ENCODE measurements around the gene CCL27.
"Not testable (repeated sequence)": the region's sequence is repeated elsewhere in the genome, so short reads cannot be mapped to it uniquely, and the experiment has no call there.

The CCL27 gene

GRCh38 chr9:34648673-34649072 is 13.8 kb downstream of the CCL27 start:
- DNase-seq, result no peak

- DNase-seq, result no peak
Observed at GRCh38 chr9:34647651-34648050, 14.8 kb downstream of the CCL27 start.

- no peak for DNase-seq
Observed at GRCh38 chr9:34647084-34647403, 15.4 kb downstream of the CCL27 start.

DNA sequence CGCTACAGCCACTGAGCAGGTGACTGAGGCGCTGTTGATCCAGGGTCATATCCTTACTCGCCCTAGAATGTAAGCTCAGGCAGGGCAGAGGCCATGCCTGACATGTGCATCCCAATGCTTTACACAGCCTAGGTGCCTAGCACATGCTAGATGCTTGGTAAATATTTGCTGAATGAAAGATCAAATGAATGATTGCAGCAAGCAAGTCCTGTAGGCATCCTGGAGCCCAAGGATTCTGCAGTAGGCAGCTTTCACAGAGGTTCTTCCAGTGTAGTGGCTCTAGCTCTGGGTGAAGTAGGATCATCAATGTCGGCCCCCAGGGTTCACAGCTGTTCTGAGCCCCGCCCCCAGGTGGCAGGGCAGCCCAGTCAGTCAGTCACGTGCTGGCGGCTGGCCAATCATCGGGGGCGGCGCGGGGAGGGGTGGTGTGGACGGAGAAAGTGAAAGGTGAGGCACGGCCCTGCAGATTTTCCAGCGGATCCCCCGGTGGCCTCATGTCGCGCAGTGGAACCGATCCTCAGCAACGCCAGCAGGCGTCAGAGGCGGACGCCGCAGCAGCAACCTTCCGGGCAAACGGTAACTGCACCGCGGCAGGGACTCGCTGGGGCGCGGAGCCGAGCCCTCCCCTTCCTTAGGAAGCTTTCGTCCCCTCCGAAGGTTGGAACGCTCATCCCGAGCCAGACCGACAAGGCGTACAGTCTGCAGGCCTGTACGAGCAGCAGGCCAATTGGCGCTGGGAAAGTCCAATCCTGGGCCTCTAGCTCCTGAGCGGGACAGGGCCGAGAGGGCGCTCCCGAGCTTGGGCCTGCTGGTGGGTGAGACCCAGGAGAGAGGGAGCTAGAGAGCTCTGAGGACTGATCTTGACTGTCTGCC is 16.0 kb downstream of the CCL27 start, which contains the start of gene GALT:
GALT (plus strand) TSS at position 465 of the 873 bp plus-strand sequence; CDS start at position 495, 30 bp downstream.
- peak; percentile 97 for DNase-seq

GRCh38 chr9:34644766-34645314 is 17.6 kb downstream of the CCL27 start:
- DNase-seq, result no peak

GRCh38 chr9:34642679-34643078 is 19.8 kb downstream of the CCL27 start:
- no peak for DNase-seq

GRCh38 chr9:34639322-34639721 is 23.1 kb downstream of the CCL27 start:
- not testable (repeated sequence) for DNase-seq

DNA sequence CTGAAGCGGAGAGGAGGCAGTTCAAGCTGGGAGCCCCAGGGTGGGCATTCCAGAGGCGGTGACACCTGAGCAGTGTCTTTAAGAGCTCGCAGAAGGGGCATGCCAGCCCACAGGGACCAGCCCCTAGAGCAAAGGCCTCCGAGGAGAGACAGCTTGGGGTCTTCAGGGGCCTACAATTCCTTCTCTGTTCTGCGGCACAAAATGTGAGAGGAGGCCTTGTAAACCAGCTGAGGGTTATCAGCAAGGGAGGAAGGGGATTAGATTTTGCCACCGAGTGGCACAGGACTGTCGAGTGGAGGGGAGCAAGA is 24.4 kb downstream of the CCL27 start:
- no peak for DNase-seq

DNA sequence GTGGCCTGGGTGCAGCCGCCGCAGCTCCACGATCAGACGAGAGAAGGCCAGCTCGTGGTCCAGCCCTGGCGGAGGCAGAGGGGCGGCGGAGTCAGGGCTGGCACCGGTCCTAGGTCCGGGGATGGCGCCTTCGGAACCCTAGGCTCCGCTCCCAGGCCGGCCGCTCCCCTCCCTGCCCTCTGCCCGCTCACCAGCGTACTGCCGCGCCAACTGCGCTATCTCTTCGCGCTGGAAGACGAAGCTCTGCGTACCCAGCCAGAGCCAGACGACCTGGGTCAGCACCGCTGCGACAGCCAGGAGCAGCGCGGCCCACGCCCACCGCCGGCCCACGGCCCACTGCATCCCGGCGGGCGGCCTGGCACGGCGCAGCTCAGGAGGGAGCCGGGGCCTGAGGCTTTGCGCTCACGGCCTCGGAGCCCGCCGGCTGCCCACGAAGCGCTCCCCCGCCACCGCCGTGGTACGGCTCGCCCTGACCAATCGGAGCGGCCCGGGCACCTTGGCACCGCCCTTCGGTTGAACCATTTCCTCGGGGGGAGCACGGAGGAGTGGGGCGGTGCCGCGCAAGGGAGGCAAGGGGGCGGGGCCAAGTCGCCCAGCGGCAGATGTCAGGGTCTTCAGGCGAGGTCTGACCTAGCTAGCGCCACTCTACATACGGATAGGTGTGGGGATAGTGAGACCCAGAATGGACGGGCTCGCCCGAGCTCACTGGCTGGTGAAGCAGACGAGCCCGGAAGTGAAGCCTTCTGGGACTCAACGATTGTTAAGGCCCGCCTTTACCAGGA is 24.9 kb downstream of the CCL27 start, which contains the start of gene SIGMAR1:
SIGMAR1 (minus strand) TSS at position 432 of the 782 bp plus-strand sequence; CDS start at position 342, 90 bp downstream.
- peak; percentile 90 for DNase-seq

- DNase-seq, result no peak
Observed at GRCh38 chr9:34636791-34637355, 25.6 kb downstream of the CCL27 start.

- DNase-seq, result no peak
Observed at GRCh38 chr9:34635556-34635955, 26.9 kb downstream of the CCL27 start.

DNA sequence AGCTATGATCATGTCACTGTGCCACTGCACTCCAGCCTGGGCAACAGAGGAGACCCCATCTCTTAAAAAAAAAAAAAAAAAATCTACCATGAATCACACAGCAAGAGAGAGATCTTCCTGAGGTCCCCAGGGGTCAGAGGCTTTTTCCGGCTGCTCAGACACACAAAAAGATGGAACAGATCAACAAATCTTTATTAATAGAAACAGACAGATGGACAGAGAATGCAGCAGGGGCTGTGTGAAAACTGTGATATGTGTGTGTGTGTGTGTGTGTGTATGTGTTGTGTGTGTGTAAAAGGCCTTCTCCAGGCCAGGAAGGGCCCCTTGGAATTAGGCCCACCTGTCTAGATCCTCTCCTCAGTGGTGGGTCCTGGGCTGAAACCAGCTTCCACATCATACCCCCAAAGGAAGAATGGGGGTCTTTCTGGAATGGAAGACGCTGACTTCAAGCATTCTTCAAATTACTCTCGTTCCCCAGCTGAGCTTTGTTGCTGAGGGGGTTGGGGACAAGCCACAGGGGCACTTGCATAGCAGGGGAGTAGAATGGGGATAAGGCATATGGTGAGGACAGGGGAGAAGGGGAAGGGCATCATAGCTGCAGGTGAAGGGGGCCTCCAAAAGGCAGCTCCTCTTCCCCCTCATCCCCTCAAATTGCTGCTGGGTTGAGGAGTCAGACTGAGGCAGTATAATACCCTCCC is 27.8 kb downstream of the CCL27 start:
- DNase-seq, result no peak

DNA sequence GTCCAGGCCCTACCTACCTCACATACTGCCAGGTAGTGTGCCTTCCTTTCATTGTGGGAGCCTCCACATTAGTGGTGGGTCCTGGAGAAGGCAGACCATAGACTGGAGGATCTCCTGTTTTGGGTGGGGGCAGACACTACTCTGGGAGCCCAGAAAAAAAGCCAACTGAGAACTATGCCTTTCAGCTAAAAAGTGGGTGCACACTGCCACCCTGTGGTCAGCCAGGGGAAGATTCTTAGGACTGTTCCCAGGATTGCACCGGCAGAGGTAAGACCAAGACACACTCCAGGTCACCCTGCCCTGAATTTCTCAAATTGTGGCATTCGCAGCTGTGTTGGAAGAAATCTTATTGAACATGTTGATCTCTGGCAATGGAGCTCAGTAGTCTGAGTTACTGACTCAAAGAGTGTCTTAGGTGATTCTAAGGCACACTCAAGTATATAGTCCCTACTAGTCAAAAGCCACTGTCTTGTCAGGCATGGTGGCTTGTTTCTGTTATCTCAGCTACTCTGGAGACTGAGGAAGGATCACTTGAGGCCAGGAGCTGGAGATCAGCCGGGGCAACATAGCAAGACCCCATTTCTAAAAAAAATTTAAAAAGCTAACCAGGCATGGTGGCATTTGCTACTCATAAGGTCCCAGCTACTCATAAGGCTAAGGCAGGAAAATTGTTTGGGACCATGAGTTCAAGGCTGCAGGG is 28.5 kb downstream of the CCL27 start:
- DNase-seq, result peak; percentile 59

GRCh38 chr9:34633166-34633565 is 29.3 kb downstream of the CCL27 start:
- no peak for DNase-seq

DNA sequence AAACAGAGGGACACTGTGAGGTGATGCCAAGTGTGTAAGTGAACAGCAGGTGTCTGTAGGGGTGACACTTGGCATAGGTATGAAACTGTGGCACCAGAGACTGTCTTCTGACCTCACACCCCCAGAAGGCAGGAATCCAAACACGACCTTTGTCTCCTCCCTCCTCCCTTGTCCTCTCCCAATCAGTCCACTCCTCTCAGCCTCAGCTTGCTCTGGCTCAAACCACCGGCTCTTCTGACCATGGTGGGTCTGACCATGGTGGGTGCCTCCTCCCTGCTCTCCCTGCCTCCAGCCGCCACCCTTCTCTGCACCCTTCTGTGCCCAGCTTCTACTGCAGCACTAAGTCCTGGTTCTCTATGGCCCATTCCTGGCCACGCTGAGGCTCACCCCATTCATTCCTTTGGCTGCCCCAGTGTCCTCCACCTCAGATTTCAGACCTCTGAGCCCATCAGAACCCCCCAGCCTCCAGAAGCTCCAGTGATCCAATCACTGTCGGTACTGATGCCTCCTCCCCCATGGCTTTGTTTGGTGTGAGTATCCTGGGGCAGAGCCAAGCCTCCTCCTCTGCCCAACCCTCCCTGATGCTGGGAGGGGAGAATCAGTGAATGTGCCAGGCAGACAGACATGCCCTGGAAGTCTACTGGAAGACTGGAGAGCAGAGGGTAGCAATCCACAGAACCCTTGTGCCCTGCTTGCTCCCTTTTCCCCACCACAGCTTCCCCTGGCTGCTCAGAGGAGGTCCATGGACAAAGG is 31.9 kb downstream of the CCL27 start:
- no peak for DNase-seq

GRCh38 chr9:34629491-34629808 is 33.0 kb downstream of the CCL27 start:
- no peak for DNase-seq

- DNase-seq, result peak; percentile 30
Observed at GRCh38 chr9:34628656-34629490, 33.6 kb downstream of the CCL27 start, which contains the start of gene ARID3C. Gene ARID3C, minus strand, starts transcription at chr9:34629066. Its CDS starts 1,052 bp downstream, at chr9:34628014.

GRCh38 chr9:34627716-34628655 is 34.5 kb downstream of the CCL27 start:
- no peak for DNase-seq

DNA sequence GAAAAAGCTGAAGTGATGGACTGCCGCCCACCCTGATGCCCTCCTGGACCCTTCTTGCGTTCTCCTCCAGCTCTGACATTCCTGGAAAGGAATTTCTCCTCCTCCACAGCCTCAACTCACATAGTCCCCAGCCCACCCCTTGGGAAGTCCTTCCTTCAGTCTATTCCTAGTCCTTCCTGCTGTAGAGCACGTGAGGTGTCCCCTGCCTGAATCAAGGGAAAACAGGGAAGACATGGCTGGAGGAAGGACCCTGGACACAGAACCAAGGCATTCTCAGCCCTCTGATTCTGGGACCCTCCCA is 37.3 kb downstream of the CCL27 start:
- DNase-seq, result no peak
